Activated CD4-positive, alpha-beta T cell treated with anti-CD3 and anti-CD28 coated beads, Interleukin-10, Interleukin-2, amounts not matched to agents 100 ng/mL and 50 ng/mL, durations not matched to agents 16 hours and 8 hours (primary cell): ENCODE measurements around the gene ELOVL5.
A peak's percentile ranks its signal among the peaks of the same experiment; 100 is the strongest.
"Not testable (repeated sequence)": the region's sequence is repeated elsewhere in the genome, so short reads cannot be mapped to it uniquely, and the experiment has no call there.

Experiments used
- DNase-seq: peaks from one replicate; pipeline ENCODE4 v3.0.0-alpha.2; 2020

ELOVL5 gene

GRCh38 chr6:53327017-53327395 is 21.7 kb downstream of the ELOVL5 start:
- no peak for DNase-seq

GRCh38 chr6:53326372-53327016 is 22.3 kb downstream of the ELOVL5 start:
- no peak for DNase-seq

GRCh38 chr6:53325785-53326184 is 23.0 kb downstream of the ELOVL5 start:
- no peak for DNase-seq

- no peak for DNase-seq
These were observed 26.3 kb downstream of the ELOVL5 start for GRCh38 chr6:53322188-53323029.

GRCh38 chr6:53321701-53322100 is 27.0 kb downstream of the ELOVL5 start:
- no peak for DNase-seq

GRCh38 chr6:53320964-53321363 is 27.8 kb downstream of the ELOVL5 start:
- no peak for DNase-seq

- no peak for DNase-seq
These were observed 30.3 kb downstream of the ELOVL5 start for GRCh38 chr6:53318429-53318828.

GRCh38 chr6:53317861-53318260 is 30.9 kb downstream of the ELOVL5 start:
- no peak for DNase-seq

GRCh38 chr6:53317299-53317698 is 31.5 kb downstream of the ELOVL5 start:
- DNase-seq, result not testable (repeated sequence)

- no peak for DNase-seq
These were observed 32.6 kb downstream of the ELOVL5 start for GRCh38 chr6:53316142-53316541.

GRCh38 chr6:53315086-53315724 is 33.5 kb downstream of the ELOVL5 start:
- no peak for DNase-seq

- DNase-seq, result no peak
These were observed 34.9 kb downstream of the ELOVL5 start for GRCh38 chr6:53313784-53314400.

GRCh38 chr6:53312355-53312754 is 36.4 kb downstream of the ELOVL5 start:
- peak; percentile 65 for DNase-seq

GRCh38 chr6:53311586-53311935 is 37.2 kb downstream of the ELOVL5 start:
- DNase-seq, result no peak

- DNase-seq, result peak; percentile 35
These were observed 37.8 kb downstream of the ELOVL5 start for GRCh38 chr6:53310771-53311585.

GRCh38 chr6:53309901-53310300 is 38.8 kb downstream of the ELOVL5 start:
- DNase-seq, result no peak

GRCh38 chr6:53309059-53309900 is 39.5 kb downstream of the ELOVL5 start:
- peak; percentile 35 for DNase-seq

- DNase-seq, result peak; percentile 92
These were observed 41.9 kb downstream of the ELOVL5 start for GRCh38 chr6:53306819-53307347.

- not testable (repeated sequence) for DNase-seq
These were observed 42.5 kb downstream of the ELOVL5 start for GRCh38 chr6:53306217-53306616.

- DNase-seq, result not testable (repeated sequence)
These were observed 43.2 kb downstream of the ELOVL5 start for GRCh38 chr6:53305506-53306005.

GRCh38 chr6:53304953-53305352 is 43.8 kb downstream of the ELOVL5 start:
- DNase-seq, result not testable (repeated sequence)
